GM19455 (cell line): ENCODE results near the gene SNCA.

Experiments used
- ATAC-seq: cut with Tn5 transposase; IDR thresholded peaks from one replicate; pipeline ENCODE4 v1.9.1; 2021; ENCODE audit not compliant: unreplicated experiment

SNCA gene

GRCh38 chr4:89755220-89755619, 81.7 kb downstream of the SNCA start:
- ATAC-seq, result no peak

- ATAC-seq, result no peak
Measured at GRCh38 chr4:89754531-89754930, 82.4 kb downstream of the SNCA start.

GRCh38 chr4:89753601-89754066, 83.3 kb downstream of the SNCA start:
- ATAC-seq, result no peak

GRCh38 chr4:89752932-89753598, 83.9 kb downstream of the SNCA start:
- no peak for ATAC-seq

GRCh38 chr4:89751416-89751815, 85.5 kb downstream of the SNCA start:
- no peak for ATAC-seq

GRCh38 chr4:89746377-89746776, 90.6 kb downstream of the SNCA start:
- ATAC-seq, result no peak

- no peak for ATAC-seq
Measured at GRCh38 chr4:89745708-89746107, 91.3 kb downstream of the SNCA start.

- ATAC-seq, result no peak
Measured at GRCh38 chr4:89744914-89745313, 92.0 kb downstream of the SNCA start.

GRCh38 chr4:89741768-89742167, 95.2 kb downstream of the SNCA start:
- no peak for ATAC-seq

GRCh38 chr4:89739311-89739988, 97.5 kb downstream of the SNCA start:
- ATAC-seq, result no peak

- no peak for ATAC-seq
Measured at GRCh38 chr4:89737888-89738287, 99.1 kb downstream of the SNCA start.

GRCh38 chr4:89733946-89734345, 103.0 kb downstream of the SNCA start:
- ATAC-seq, result no peak

GRCh38 chr4:89727238-89727637, 109.7 kb downstream of the SNCA start:
- ATAC-seq, result no peak

GRCh38 chr4:89725268-89725667, 111.7 kb downstream of the SNCA start:
- no peak for ATAC-seq

GRCh38 chr4:89724716-89725115, 112.2 kb downstream of the SNCA start:
- no peak for ATAC-seq

GRCh38 chr4:89723096-89723495, 113.9 kb downstream of the SNCA start:
- ATAC-seq, result no peak

- ATAC-seq, result no peak
Measured at GRCh38 chr4:89722517-89722916, 114.4 kb downstream of the SNCA start.

- no peak for ATAC-seq
Measured at GRCh38 chr4:89720981-89721380, 116.0 kb downstream of the SNCA start.

- no peak for ATAC-seq
Measured at GRCh38 chr4:89719536-89720090, 117.3 kb downstream of the SNCA start.

- no peak for ATAC-seq
Measured at GRCh38 chr4:89716893-89717292, 120.1 kb downstream of the SNCA start.

GRCh38 chr4:89715631-89716030, 121.3 kb downstream of the SNCA start:
- ATAC-seq, result no peak

- ATAC-seq, result no peak
Measured at GRCh38 chr4:89712827-89713226, 124.1 kb downstream of the SNCA start.
